HG03442 (cell line): ENCODE measurements around the gene MLLT6.
A peak's percentile ranks its signal among the peaks of the same experiment; 100 is the strongest.

Source experiments
- ATAC-seq: cut with Tn5 transposase; IDR thresholded peaks from one replicate; pipeline ENCODE4 v1.9.1; 2021; ENCODE audit warnings: mild to moderate bottlenecking, moderate library complexity; ENCODE audit not compliant: unreplicated experiment

MLLT6 gene

GRCh38 chr17:38674749-38675615, 30.1 kb upstream of the MLLT6 start, which contains the start of gene EPOP:
Gene EPOP (minus strand): TSS chr17:38674957. CDS start chr17:38674495, 462 bp downstream.
- peak; percentile 65 for ATAC-seq

DNA sequence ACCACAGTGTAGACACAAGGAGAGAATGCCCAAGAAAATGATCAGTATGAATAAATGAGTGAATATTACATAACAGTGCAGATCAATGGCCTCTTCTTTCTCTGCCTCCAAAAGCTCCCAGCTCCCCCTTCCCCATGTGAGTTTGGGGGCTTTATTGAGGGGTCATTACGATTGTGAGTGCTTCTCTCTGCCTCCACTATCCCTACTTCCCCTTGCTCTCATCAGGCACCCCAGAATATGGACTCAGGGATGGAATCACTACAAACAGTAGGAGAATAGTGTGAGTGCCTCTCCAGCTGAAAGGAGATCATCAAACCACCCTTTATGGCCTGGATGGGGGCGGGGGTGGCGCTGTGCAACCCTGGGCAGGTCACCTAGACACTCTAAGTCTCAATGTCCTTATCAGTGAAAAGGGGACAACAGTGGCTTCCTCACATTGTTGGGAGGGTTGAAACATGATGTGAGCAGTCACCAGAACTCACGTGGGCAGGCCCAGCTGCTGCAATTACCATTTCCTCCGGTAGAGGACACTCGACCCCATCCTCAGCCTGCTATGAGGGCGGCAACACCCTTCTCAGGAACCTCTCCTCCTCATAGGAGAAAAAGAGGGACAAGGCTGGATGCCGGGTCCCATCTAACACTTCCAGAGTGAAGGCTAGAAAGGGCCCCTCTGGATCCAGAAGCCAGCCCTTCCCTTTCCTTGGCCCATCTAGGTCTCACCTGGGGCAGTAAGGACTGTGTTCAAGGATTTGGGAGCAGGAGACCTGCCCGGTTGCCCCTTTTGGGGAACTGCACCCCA, 28.2 kb upstream of the MLLT6 start:
- ATAC-seq: peak; percentile 31

GRCh38 chr17:38677819-38678218, 27.3 kb upstream of the MLLT6 start:
- ATAC-seq: no peak

DNA sequence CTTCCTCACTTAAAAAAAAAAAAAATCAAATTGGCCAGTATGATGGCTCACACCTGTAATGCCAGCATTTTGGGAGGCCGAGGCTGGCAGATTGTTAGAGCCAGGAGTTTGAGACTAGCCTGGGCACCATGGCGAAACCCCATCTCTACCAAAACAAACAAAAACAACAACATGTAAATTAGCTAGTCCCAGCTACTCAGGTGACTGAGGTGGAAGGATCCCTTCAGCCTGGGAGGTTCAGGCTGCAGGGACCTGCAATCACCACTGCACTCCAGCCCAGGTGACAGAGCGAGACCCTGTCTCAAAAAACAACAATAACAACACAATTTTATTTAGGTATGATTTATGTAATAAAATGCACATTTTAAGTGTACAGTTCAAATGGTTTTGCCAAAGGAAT, 24.0 kb upstream of the MLLT6 start:
- no peak for ATAC-seq

DNA sequence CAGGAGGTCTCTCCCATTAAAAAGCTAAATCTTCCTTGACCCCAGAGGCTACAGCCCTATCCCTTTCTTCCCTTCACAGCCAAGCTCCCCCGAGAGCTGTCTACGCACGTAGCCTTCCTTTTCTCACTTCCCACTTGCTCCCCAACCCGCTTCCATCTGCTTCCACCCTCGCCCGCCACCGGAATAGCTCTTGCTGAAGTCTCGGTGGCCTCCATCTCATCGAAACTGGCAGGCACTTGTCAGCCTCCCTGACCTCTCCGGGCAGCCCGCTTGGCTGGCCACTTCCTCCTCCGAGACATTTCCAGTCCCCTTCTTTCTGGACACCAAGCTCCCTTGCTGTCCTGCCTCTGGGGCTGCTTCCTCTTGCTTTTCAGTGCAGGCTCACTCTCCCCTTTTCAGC, 19.6 kb upstream of the MLLT6 start:
- no peak for ATAC-seq

DNA sequence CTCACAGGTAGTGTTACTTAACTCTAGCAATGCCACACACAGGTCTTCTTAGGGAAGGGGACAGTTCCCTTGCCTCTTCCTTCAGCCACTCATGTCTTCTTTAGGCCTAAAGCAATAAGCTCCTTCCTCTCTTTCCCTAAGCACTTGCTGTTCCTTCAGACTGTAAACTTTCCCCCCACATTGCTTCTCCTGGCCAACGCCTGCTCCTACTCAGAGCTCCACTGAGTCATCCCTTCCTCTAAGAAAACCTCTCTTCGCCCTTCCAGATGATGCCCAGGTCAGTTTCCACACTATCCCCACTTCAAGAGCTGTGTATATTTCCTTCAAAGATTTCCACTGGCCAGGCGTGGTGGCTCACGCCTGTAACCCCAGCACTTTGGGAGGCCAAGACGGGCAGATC, 17.8 kb upstream of the MLLT6 start:
- ATAC-seq: no peak

DNA sequence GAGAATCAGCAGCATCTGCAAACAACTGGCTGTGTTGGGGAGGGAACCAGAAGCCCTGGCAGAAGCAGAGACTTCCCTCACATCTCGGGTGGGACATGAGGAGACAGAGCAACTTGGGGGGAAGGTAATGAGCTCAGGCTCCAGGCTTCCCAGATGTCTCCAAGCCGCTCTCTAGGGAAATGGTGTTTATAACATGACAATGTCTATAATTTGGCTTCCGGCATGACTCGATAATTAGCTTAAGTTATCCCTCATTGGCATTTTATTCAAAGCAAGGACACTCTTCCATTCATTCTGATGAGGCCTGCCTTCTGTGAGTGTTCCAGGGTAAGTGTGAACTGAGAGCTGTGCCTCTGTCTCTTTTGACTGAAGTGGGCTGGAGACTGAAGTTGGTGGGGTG, 14.7 kb upstream of the MLLT6 start:
- no peak for ATAC-seq

- ATAC-seq: no peak
Measured at GRCh38 chr17:38691154-38691553, 13.9 kb upstream of the MLLT6 start.

- no peak for ATAC-seq
Measured at GRCh38 chr17:38693700-38694329, 11.3 kb upstream of the MLLT6 start.

DNA sequence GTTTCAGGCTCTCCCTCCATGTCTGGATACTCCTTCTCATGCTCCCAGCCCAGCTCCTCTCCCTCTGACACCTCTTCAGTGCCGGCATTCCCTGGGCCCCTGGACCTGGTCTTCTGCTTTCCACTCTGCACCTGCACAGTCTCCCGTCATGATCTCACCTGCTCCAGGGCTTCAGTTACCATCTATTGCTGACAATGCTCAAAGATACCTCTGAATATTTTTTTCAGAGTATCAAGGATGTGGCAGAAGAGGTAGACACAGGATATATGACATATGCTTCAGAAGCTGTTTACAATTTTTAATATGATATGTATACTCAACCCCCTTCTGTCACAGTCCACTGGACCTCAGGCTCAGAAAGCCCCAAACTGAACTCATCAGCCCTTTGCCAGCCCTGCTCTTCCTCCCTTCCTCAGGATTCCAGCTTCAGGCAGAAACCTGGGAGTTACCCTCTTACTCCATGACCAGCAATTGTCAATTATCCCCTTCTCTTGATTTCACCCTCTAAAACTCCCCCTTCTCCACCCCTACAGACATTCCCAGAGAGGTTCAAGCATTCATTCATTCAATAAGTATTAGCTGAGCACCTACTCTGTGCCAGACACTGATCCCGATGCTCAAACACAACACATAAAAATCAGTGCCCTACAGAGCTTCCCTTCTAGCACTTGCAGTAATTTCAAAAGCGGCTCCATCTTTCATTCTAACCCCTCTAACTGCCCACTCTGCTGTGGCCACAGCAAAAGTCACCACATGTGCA, 7.8 kb upstream of the MLLT6 start:
- ATAC-seq: no peak

DNA sequence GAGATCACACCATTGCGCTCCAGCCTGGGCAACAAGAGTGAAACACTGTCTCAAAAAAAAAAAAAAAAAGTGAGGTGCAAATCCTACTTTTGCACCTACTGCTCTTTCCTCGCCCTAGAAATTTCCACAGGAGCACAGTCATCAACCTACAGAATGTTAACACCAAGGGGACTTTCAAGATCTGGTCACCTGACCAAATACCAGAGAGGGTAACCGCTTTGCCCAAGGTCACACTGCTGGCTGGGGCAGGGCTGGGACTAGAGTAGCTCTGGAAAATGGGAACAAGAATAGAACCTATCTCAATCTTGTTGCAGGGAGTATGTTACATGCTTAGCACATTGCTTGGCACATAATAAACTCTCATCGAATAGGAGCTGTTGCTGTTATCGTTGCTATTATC, 6.3 kb upstream of the MLLT6 start:
- ATAC-seq: no peak

DNA sequence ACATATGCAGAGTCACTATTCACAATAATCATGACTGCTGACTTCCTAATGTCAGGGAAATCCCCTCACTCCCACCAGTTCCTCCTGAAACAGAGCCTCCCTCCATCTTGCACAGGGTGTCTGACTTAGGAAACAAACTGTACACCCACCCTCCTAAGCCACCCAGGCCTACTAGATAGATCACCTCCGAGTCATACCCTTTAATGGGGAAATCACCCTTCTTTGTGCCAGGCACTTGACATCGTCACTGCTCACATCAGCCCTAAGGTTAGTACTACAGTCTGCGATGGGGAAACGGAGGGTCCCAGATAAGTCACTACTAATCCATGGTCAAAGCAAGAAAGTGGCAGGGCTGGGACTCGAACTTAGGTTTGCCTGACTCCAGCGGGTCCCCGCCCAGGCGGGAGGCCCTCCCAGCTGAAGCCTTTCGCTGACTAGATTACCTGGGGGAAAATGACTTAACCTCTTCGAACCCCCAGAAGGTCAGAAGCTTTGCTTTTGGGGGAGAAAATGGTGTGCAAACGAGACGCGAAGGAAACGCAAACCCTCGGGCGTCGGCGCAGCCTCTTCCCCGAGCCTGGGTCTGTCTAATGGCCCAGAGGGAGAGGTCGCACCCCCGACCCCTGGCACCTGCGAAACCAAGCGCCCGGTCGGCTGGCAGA, 3.4 kb upstream of the MLLT6 start:
- ATAC-seq: peak; percentile 23

DNA sequence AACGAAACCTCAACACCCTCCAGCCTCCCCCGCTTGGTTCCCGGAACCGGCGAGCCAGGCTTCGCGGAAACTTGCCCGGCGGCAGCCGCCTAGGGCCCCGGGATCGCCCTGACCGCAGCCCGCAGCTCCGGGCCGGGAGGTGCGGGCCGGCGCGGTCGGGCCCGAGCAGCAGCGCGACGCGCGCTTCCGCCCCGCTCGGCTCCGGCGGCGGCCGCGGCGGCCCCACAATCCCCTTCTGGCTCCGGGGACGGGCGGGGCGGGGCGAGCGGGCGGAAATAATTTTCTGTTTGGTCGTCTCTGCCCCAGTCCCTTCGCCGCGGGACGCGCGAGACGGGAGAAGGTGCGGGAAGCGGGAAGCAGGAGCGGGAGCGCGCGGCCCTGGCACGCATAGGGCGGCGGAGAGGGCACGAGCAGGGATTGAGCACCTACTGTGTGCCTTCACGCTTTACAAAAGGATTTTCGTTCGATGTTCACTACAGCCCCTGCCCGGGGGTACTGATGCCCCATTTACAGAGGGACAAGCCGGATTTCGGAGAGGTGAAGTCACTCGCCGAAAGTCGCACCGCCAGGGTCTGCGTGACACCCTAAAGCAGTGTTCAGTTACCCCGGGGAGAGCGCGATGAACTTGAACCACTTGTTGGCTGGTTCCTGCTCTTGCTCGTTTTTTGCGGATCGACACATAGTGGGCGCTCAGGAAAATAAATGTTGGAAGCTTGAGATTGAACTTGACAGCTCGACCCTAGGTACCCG, 2.7 kb upstream of the MLLT6 start:
- peak; percentile 27 for ATAC-seq

GRCh38 chr17:38702916-38703741, 1.9 kb upstream of the MLLT6 start:
- no peak for ATAC-seq

DNA sequence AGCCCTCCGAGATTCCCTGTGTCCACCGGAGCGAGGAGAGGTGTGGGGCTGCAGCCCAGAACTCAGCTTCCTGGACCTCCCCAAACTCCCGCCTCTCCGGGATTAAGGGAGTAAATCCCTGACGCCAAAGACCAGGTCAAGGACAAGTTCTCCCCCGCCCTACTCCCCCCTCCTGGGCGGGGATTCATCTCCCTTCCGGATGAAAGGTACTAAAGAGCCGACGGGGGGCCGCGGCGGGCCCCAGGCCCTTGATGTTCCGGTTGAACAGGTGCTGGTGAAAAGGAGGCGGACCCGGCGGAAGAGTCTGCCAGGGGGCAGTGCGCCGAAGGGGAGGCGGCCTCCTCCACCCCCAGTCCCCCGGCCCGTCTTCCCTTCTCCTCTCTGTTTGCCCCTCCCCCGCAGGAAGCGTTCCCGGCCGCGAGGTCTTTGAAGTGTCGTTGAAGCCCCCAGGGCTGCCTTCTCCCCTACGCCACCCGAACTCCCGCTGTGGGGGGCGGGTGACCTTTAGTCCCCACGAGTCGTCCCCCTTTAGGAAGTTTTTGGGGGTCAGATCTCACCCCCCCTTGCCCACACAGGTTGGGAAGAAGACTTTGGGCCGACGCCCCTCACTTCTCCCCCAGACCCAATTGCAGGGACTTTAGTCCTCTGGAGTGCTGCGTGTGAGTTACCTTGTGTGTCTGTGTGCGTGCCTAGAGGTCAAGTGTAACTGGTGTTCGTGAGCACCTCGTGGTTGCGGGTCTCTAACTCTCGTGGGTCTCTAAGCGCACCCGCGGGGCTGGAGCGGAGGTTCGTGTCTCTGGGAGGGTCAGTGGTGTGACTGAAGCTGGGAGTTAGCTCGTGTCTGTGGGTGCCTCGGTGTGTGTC, 1.1 kb upstream of the MLLT6 start:
- ATAC-seq: no peak

- ATAC-seq: no peak
Measured at GRCh38 chr17:38705523-38705802, 390 bp downstream of the MLLT6 start.

DNA sequence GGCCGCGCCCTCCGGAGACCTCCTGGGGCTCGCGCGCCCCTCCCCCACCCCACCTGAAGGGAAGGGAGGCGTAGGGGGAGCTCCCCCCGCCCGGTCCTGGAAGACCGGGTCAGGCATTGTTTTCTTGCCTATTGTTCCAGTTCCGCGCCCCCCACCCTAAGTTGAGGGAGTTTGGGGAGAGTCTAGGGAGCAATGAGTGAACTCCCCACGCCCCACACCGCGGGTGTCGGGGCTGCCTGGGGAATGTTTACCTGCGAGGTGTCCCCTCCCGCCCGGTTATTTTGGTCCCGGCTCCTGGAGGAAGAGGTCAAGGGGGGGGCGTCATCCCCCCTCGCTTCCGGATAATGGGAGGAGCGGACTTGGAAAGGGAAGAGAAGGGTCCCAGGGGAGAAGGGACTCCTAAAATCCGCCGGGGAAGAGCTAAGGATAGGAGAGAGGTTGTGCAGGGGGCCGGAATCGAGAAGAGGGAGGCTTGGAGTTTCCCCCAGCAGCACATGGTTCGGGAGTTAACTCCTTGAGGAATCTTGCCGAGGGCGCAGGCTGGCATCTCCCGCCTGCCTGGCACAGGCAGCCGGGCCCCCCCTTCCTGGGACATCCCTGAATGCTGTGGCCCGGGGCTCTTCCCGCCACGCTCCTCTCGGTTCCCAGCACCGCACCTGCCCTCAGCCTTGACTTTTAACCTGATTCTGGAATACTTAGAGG, 881 bp downstream of the MLLT6 start:
- no peak for ATAC-seq
